ENCODE results near the gene CHP1. TPM values are rescaled to one million over a fixed set of nuclear protein-coding genes. Genes with fewer than 3 reads are reported as not detected.

The CHP1 gene
- polyA plus RNA-seq, 1 donor: 55.8 TPM

- Histone ChIP-seq H3K27me3 (ENCODE audit: control insufficient read depth, insufficient read depth, low read length) (no peaks in the 10 kb centered on the region), H3K4me1 (ENCODE audit: control insufficient read depth, insufficient read depth, low read length) (no peaks in the 10 kb centered on the region), H3K36me3 (ENCODE audit: control insufficient read depth, insufficient read depth, low read length) (no peaks in the 10 kb centered on the region), H3K27ac (ENCODE audit: low read length) (no peak overlapping the region), H3K9me3 (ENCODE audit: control insufficient read depth, low read depth, low read length) (peaks cover 7% of the 10 kb centered on the region), H3K4me3 (ENCODE audit: low read length) (no peak overlapping the region)
- no peak for DNase-seq
- WGBS (ENCODE audit: insufficient coverage, low lambda C conversion rate): no CpG with 5 or more reads among the region's 1 CpG
These were observed 92.5 kb downstream of the CHP1 start for GRCh38 chr15:41323611-41324010.

- no peak overlapping the region for H3K27ac ChIP-seq (ENCODE audit: low read length)
- H3K9me3 ChIP-seq (ENCODE audit: control insufficient read depth, low read depth, low read length): no peaks in the 10 kb centered on the region
- no peak for DNase-seq
- H3K27me3 ChIP-seq (ENCODE audit: control insufficient read depth, insufficient read depth, low read length): no peaks in the 10 kb centered on the region
- no CpG with 5 or more reads among the region's 6 CpGs for WGBS (ENCODE audit: insufficient coverage, low lambda C conversion rate)
- peak overlapping the region; percentile 94 for H3K4me3 ChIP-seq (ENCODE audit: low read length)
- no peaks in the 10 kb centered on the region for H3K4me1 ChIP-seq (ENCODE audit: control insufficient read depth, insufficient read depth, low read length)
- no peaks in the 10 kb centered on the region for H3K36me3 ChIP-seq (ENCODE audit: control insufficient read depth, insufficient read depth, low read length)
These were observed 100.2 kb downstream of the CHP1 start for GRCh38 chr15:41331281-41331680.

Other genes with a start within 250 kb of the CHP1 start
- 18.2 TPM for gene INO80, start 115.0 kb upstream of the CHP1 start, polyA plus RNA-seq
- gene EXD1, start 511 bp upstream of the CHP1 start, polyA plus RNA-seq: 0.01 TPM
- gene OIP5, start 101.3 kb downstream of the CHP1 start, polyA plus RNA-seq: 6.0 TPM
- 39.4 TPM for gene NUSAP1, start 101.6 kb downstream of the CHP1 start, polyA plus RNA-seq
- 18.7 TPM for gene NDUFAF1, start 171.2 kb downstream of the CHP1 start, polyA plus RNA-seq
- gene RTF1, start 185.8 kb downstream of the CHP1 start, polyA plus RNA-seq: 42.0 TPM